OCI-LY7 (cell line): Measurements from ENCODE around the gene POLD2. TPM values are rescaled to one million over a fixed set of nuclear protein-coding genes. Genes with fewer than 3 reads are reported as not detected.
A peak's percentile ranks its signal among the peaks of the same experiment; 100 is the strongest.

Experiments used
- BruUV-seq: library from RNA; stranded (reverse); fragments of 400-500 nt; replicated peaks from 2 replicates; lab custom pipeline; 2021; lab: Mats Ljungman, UMichigan
- CTCF ChIA-PET: fragments of 300-600 bp; sonication (Branson Sonifier 250); formaldehyde crosslinking; loops from one replicate; lab custom pipeline; 2022; ENCODE audit warnings: antibody characterized with exemption; ENCODE audit not compliant: unreplicated experiment; lab: Charles Lee
- POLR2A ChIA-PET: fragments of 300-600 bp; sonication (Branson Sonifier 250); formaldehyde crosslinking; loops from one replicate; lab custom pipeline; 2022; ENCODE audit warnings: antibody characterized with exemption; lab: Charles Lee
- DNase-seq: peaks from one replicate; pipeline ENCODE4 v3.0.0-alpha.2; 2015; ENCODE audit warnings: low spot score
- H2AFZ ChIP-seq: fragments of 200-600 bp; sonication (generic), shearing (Covaris generic); 2 replicates; pipeline ENCODE4 v1.6.1; 2014; ENCODE audit warnings: mild to moderate bottlenecking, antibody characterized with exemption, low read length, moderate library complexity
- H3K27ac ChIP-seq: fragments of 200-600 bp; sonication (generic); 2 replicates; pipeline ENCODE4 v1.5.1; 2014; ENCODE audit warnings: mixed run types, low read depth, mild to moderate bottlenecking, moderate library complexity, low read length, inconsistent platforms; ENCODE audit not compliant: poor library complexity, severe bottlenecking
- H3K36me3 ChIP-seq: fragments of 200-600 bp; sonication (generic); 2 replicates; pipeline ENCODE4 v1.6.1; 2014; ENCODE audit warnings: mild to moderate bottlenecking, antibody characterized with exemption, low read length, moderate library complexity, mixed read lengths; ENCODE audit not compliant: insufficient read depth
- H3K4me1 ChIP-seq: fragments of 200-600 bp; sonication (generic); 2 replicates; pipeline ENCODE4 v1.5.1; 2014; ENCODE audit warnings: mild to moderate bottlenecking, low read length; ENCODE audit not compliant: insufficient read depth, poor library complexity, severe bottlenecking
- H3K4me2 ChIP-seq: fragments of 200-600 bp; sonication (generic); 2 replicates; pipeline ENCODE4 v1.6.1; 2014; ENCODE audit warnings: mild to moderate bottlenecking, low read length
- H3K4me3 ChIP-seq: fragments of 200-600 bp; sonication (generic); 2 replicates; pipeline ENCODE4 v1.5.1; 2014; ENCODE audit warnings: mild to moderate bottlenecking, low read depth, low read length; ENCODE audit not compliant: poor library complexity, severe bottlenecking
- H3K79me2 ChIP-seq: fragments of 200-600 bp; sonication (generic); 2 replicates; pipeline ENCODE4 v1.6.1; 2016; ENCODE audit warnings: low read depth, mild to moderate bottlenecking, low read length, moderate library complexity, mixed read lengths; ENCODE audit not compliant: insufficient read depth
- H3K9me2 ChIP-seq: fragments of 200-600 bp; sonication (generic); 2 replicates; pipeline ENCODE4 v1.6.1; 2016; ENCODE audit warnings: mild to moderate bottlenecking, low read length, mixed read lengths; ENCODE audit not compliant: insufficient read depth
- H3K9me3 ChIP-seq: fragments of 200-600 bp; sonication (generic); 2 replicates; pipeline ENCODE4 v1.6.1; 2014; ENCODE audit warnings: mild to moderate bottlenecking, mixed run types, low read length, mixed read lengths
- H4K20me1 ChIP-seq: fragments of 200-600 bp; sonication (generic); 2 replicates; pipeline ENCODE4 v1.6.1; 2014; ENCODE audit warnings: mild to moderate bottlenecking, antibody characterized with exemption, low read length, moderate library complexity, mixed read lengths; ENCODE audit not compliant: insufficient read depth
- CTCF ChIP-seq: fragments of 200-600 bp; sonication (generic); conservative IDR thresholded peaks from 2 replicates; pipeline ENCODE4 v1.5.1; 2014; ENCODE audit warnings: mild to moderate bottlenecking, antibody characterized with exemption, low read length, moderate library complexity, mixed read lengths
- EZH2phosphoT487 ChIP-seq: fragments of 200-600 bp; sonication (generic); IDR thresholded peaks from 2 replicates; pipeline ENCODE4 v1.6.1; 2018; ENCODE audit warnings: low read depth, borderline replicate concordance, mild to moderate bottlenecking, mixed run types, antibody characterized with exemption, low read length, moderate library complexity, mixed read lengths
- intact Hi-C: fragments of 100-400 bp; cut with micrococcal nuclease; formaldehyde crosslinking; loops from one replicate; pipeline ENCODE4 v1.10.0; 2022; ENCODE audit not compliant: unreplicated experiment
- total RNA-seq, 2 experiments: library from RNA; depleted of rRNA in 1 of 2; stranded (reverse); fragments of >200 nt in 1 of 2; shearing (Covaris generic) in 1 of 2; gene quantifications; 2 replicates each; pipeline ENCODE4 v1.2.3, GENCODE V29; 2014 to 2022

POLD2 gene
- total RNA-seq, 2 experiments from 2014 or later, result 230 to 261 TPM

GRCh38 chr7:44109991-44110390 lies 13.4 kb downstream of the POLD2 start:
- no TSS peak for BruUV-seq
- no peak for DNase-seq
- Histone ChIP-seq H3K4me3 (no peak overlapping the region), H2AFZ (no peak overlapping the region), H3K9me3 (no peaks in the 10 kb centered on the region), H3K4me2 (no peak overlapping the region), H3K9me2 (no peaks in the 10 kb centered on the region), H3K27ac (no peak overlapping the region), H3K4me1 (peaks cover 22% of the 10 kb centered on the region), H3K79me2 (no peaks in the 10 kb centered on the region), H4K20me1 (no peaks in the 10 kb centered on the region), H3K36me3 (peaks cover 42% of the 10 kb centered on the region)
- intact Hi-C loops, result no loop called here
- CTCF ChIA-PET, result no interaction called here
- TF ChIP-seq EZH2phosphoT487 (no peak), CTCF (no peak)
- POLR2A ChIA-PET, result no interaction called here

GRCh38 chr7:44108768-44109750 lies 14.3 kb downstream of the POLD2 start:
- TF ChIP-seq EZH2phosphoT487, result no peak
- TF ChIP-seq CTCF, result peak; percentile 59
- BruUV-seq, result no TSS peak
- CTCF ChIA-PET, result no interaction called here
- Histone ChIP-seq H4K20me1 (no peaks in the 10 kb centered on the region), H3K79me2 (no peaks in the 10 kb centered on the region), H3K4me1 (peaks cover 31% of the 10 kb centered on the region), H2AFZ (no peak overlapping the region), H3K4me2 (no peak overlapping the region), H3K9me2 (no peaks in the 10 kb centered on the region), H3K27ac (no peak overlapping the region), H3K36me3 (peaks cover 33% of the 10 kb centered on the region), H3K9me3 (no peaks in the 10 kb centered on the region), H3K4me3 (no peak overlapping the region)
- intact Hi-C loops, result no loop called here
- no peak for DNase-seq
- POLR2A ChIA-PET, result no interaction called here
